ENCODE data around the gene PRDM16.

The PRDM16 gene

GRCh38 chr1:3342960-3343359 is 274.0 kb downstream of the PRDM16 start:
- Histone ChIP-seq H3K4me1 (ENCODE audit: insufficient read depth, low read length, severe bottlenecking) (no peaks in the 10 kb centered on the region), H3K79me2 (ENCODE audit: insufficient read depth, low read length) (no peaks in the 10 kb centered on the region), H3K9me3 (ENCODE audit: low read length) (0 out of 2 replicates have a peak, but pooled peaks cover 2% of the 10 kb centered on the region), H3K36me3 (ENCODE audit: insufficient read depth, low read length) (no peaks in the 10 kb centered on the region), H3K27me3 (ENCODE audit: insufficient read depth, low read length) (peaks cover 4% of the 10 kb centered on the region; the same call in 1 of the 2 replicates), H3K27ac (ENCODE audit: low read depth, low read length, poor library complexity, severe bottlenecking) (no peak overlapping the region), H3K9ac (ENCODE audit: low read length) (no peak overlapping the region), H3K4me3 (ENCODE audit: low read depth, low read length, poor library complexity, severe bottlenecking) (no peak overlapping the region), H3K4me2 (ENCODE audit: low read length) (no peak overlapping the region), H4K20me1 (ENCODE audit: insufficient read depth, low read length) (no peaks in the 10 kb centered on the region), H2AFZ (ENCODE audit: low read length) (no peak overlapping the region), H3F3A (ENCODE audit: insufficient read depth, low read length) (no peaks in the 10 kb centered on the region), H3K9me2 (ENCODE audit: low read depth, low read length) (no peaks in the 10 kb centered on the region)
- TF ChIP-seq EZH2 (IDR thresholded peaks at IDR 0.05; ENCODE audit: borderline replicate concordance, low read length), result no peak
- TF ChIP-seq CTCF (IDR thresholded peaks at IDR 0.05; ENCODE audit: low read length), result no peak

GRCh38 chr1:3344395-3344794 is 275.4 kb downstream of the PRDM16 start:
- TF ChIP-seq EZH2 (IDR thresholded peaks at IDR 0.05; ENCODE audit: borderline replicate concordance, low read length) (no peak), CTCF (IDR thresholded peaks at IDR 0.05; ENCODE audit: low read length) (no peak)
- no peaks in the 10 kb centered on the region for H4K20me1 ChIP-seq (ENCODE audit: insufficient read depth, low read length)
- peaks cover 4% of the 10 kb centered on the region; the same call in 1 of the 2 replicates for H3K27me3 ChIP-seq (ENCODE audit: insufficient read depth, low read length)
- no peaks in the 10 kb centered on the region for H3K9me2 ChIP-seq (ENCODE audit: low read depth, low read length)
- H3K36me3 ChIP-seq (ENCODE audit: insufficient read depth, low read length), result no peaks in the 10 kb centered on the region
- H3K79me2 ChIP-seq (ENCODE audit: insufficient read depth, low read length), result no peaks in the 10 kb centered on the region
- H3K4me2 ChIP-seq (ENCODE audit: low read length), result no peak overlapping the region
- H3F3A ChIP-seq (ENCODE audit: insufficient read depth, low read length), result no peaks in the 10 kb centered on the region
- no peaks in the 10 kb centered on the region for H3K4me1 ChIP-seq (ENCODE audit: insufficient read depth, low read length, severe bottlenecking)
- H3K9me3 ChIP-seq (ENCODE audit: low read length), result 0 out of 2 replicates have a peak, but pooled peaks cover 2% of the 10 kb centered on the region
- H3K4me3 ChIP-seq (ENCODE audit: low read depth, low read length, poor library complexity, severe bottlenecking), result no peak overlapping the region
- no peak overlapping the region for H3K27ac ChIP-seq (ENCODE audit: low read depth, low read length, poor library complexity, severe bottlenecking)
- no peak overlapping the region for H2AFZ ChIP-seq (ENCODE audit: low read length)
- H3K9ac ChIP-seq (ENCODE audit: low read length), result no peak overlapping the region

GRCh38 chr1:3345792-3346191 is 276.8 kb downstream of the PRDM16 start:
- no peak for TF ChIP-seq EZH2 (IDR thresholded peaks at IDR 0.05; ENCODE audit: borderline replicate concordance, low read length)
- TF ChIP-seq CTCF (IDR thresholded peaks at IDR 0.05; ENCODE audit: low read length), result no peak
- 0 out of 2 replicates have a peak, but pooled peaks cover 2% of the 10 kb centered on the region for H3K9me3 ChIP-seq (ENCODE audit: low read length)
- H3K27me3 ChIP-seq (ENCODE audit: insufficient read depth, low read length), result peaks cover 4% of the 10 kb centered on the region; the same call in 1 of the 2 replicates
- no peaks in the 10 kb centered on the region for H3F3A ChIP-seq (ENCODE audit: insufficient read depth, low read length)
- no peak overlapping the region for H3K27ac ChIP-seq (ENCODE audit: low read depth, low read length, poor library complexity, severe bottlenecking)
- H3K4me2 ChIP-seq (ENCODE audit: low read length), result no peak overlapping the region
- no peak overlapping the region for H3K9ac ChIP-seq (ENCODE audit: low read length)
- no peak overlapping the region for H3K4me3 ChIP-seq (ENCODE audit: low read depth, low read length, poor library complexity, severe bottlenecking)
- no peaks in the 10 kb centered on the region for H3K79me2 ChIP-seq (ENCODE audit: insufficient read depth, low read length)
- H3K9me2 ChIP-seq (ENCODE audit: low read depth, low read length), result no peaks in the 10 kb centered on the region
- H2AFZ ChIP-seq (ENCODE audit: low read length), result no peak overlapping the region
- no peaks in the 10 kb centered on the region for H3K36me3 ChIP-seq (ENCODE audit: insufficient read depth, low read length)
- H3K4me1 ChIP-seq (ENCODE audit: insufficient read depth, low read length, severe bottlenecking), result no peaks in the 10 kb centered on the region
- H4K20me1 ChIP-seq (ENCODE audit: insufficient read depth, low read length), result no peaks in the 10 kb centered on the region

Data from OCI-LY1 (cell line).